ENCODE results near the gene MACROD2.

Gene MACROD2

DNA sequence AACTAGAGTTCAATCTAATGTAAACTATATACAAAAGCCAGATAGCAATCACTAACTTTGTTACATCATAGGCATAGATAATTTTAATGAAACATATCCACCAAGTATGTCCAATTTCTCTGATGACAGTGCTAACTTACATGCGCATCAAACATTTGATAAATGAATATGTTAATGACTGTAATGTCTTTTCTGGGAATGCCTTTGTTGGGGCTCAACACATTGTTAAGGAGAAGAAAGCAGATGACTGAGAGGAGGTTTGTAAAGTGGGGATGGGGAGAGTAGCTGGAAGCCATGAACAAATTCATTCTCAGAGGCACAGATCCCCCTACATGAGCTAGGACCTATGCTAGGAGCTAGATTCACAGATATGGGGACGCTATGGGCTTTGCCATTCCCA, 1627.9 kb downstream of the MACROD2 start:
- no peak for DNase-seq

DNA sequence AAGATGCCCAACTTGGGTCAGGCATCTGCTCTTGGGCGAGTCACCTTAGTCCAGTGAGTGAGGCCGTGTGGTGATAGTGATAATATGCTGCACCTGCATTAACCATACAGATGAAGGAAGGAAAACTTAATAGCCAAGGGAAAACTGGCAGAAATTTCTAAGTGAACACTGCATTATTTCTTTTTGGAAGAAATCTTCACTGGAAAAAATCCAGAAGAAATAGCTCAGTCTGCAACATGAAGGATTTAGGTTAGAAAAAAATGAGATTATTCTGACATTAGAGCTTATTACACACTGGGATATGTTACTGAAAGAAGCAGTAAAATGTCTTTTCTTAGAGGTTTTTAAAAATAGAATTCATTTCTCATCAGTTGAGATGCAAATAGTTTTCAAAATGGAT, 1630.7 kb downstream of the MACROD2 start:
- no peak for DNase-seq

DNA sequence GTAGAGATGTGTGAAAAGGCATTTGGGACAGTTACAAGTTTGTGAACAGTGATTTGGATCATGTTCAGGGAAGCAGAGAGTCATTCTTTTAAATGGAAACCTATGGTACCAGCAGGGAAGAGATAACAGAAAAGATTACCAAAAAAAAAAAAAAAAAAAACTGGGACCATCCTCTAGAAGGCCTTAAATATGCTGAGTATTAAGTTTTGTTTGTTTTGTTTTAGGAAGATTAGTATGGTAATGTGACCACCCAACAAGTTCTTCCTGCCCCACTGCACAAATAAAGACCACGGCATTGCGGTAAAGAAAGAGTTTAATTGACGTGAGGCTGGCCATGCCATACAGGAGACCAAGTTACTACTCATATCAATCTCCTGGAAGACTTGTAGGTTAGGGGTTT, 1631.8 kb downstream of the MACROD2 start:
- no peak for DNase-seq

DNA sequence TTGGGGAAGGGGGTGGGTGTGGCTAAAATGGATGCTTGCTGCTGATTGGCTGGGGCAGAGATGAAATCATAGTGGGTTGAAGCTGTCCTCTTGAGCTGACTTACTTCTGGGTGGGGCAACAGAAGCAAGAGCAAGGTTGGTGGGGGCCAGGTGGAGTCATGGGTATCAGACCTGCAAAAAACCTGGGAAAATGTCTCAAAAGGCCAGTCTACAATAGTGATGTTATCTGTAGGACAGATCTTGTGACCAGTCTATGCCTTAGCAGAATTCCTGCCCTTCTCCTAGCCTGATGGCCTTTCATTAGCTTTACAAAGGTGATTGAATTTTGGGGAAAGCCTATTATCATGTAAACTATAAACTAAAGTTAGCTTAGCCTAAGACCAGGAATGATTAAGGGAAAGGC, 1632.2 kb downstream of the MACROD2 start:
- DNase-seq: no peak

DNA sequence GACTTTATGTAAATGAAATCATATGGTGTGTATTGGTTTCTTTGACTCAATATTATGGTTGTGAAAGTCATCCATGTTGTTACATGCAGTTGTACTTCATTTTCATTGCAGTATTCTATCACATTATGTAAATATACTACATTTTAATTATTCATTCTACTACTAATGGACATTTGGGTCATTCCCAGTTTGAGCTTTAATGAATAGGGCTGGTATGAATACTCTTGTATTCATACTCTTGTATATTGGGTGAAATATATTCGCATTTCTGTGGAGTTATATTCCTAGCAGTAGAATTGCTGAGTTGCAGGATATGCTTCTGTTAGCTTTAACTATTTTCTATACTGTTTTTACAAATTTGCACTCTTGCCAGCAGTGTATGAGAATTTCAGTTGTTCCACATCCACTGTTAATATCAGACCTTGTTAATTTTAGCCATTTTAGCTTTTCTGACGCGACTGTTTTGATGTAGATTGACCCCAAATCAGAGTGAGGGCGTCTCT, 1633.6 kb downstream of the MACROD2 start:
- no peak for DNase-seq

DNA sequence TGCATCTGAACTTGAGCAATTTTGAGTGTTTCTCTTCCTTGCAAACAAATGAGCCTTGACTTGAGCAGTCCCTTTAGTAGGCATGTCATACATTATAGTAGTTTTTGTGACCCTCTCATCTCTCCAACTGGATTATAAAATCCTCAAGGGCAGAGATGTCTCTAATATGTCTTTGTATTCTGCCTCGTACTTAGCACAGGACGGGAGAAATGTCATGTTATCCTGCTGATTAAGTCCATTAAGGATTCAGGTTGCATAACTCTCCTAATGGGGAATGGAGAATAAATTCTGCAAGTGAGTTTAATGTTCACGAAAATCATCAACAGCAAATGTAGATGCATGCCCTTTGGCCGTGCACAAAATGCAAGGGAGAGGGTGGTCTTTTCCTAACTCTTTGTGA, 1635.0 kb downstream of the MACROD2 start:
- DNase-seq: no peak

DNA sequence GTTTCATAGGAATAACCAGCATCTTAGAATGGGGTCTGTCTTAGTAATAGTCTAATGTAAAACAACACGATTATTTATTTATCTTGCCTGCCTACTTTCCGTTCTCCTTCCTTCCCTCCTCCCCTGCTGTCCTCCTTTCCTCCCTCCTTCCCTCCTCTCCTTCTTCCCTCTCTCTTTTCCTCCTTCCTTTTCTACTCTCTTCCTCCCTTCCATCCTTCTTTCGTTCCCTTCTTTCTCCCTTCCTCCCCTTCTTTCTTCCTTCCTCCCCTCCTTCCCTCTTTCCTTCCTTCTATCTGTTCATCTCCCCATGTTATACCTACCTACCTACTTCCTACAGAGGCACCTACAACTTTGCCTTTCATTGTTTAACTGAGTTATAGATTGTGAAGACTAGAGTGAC, 1637.4 kb downstream of the MACROD2 start:
- DNase-seq: no peak

DNA sequence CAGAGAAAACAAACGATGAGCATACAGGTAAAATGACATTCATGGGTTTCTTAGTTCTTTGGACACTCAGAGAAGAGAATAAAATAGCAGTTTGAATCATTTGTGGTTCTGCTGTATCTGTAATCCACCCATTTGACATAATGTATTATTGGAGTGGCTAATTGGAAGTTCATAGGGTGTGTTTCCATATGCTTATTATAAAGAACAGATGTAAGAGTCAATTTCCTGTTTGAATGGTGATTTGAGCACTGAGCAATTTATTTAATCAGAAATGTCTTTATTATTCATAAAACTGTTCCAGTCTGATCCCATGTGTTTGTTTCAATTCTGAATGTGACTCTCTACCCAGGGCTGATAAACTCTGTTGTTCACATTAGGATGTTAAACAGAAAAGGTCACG, 1638.8 kb downstream of the MACROD2 start:
- DNase-seq: no peak

DNA sequence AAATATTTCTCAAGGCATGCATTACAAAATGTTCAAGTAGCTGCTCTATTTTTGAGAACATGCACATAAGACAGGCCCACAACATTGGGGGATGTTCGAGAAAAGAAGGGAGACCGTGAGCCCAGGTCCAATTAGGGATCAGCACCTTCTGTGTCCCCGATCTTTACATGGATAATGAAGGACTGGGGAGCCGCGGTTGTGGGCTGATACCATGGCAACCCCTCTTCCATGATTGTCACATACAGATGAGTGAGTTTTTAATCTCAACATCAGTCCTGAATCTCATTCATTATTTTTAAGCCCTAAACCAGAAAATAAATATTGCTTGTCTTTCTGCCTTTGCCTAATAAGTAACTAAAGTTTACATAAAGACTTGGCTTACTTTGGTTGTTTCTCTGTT, 1642.2 kb downstream of the MACROD2 start:
- DNase-seq: no peak

DNA sequence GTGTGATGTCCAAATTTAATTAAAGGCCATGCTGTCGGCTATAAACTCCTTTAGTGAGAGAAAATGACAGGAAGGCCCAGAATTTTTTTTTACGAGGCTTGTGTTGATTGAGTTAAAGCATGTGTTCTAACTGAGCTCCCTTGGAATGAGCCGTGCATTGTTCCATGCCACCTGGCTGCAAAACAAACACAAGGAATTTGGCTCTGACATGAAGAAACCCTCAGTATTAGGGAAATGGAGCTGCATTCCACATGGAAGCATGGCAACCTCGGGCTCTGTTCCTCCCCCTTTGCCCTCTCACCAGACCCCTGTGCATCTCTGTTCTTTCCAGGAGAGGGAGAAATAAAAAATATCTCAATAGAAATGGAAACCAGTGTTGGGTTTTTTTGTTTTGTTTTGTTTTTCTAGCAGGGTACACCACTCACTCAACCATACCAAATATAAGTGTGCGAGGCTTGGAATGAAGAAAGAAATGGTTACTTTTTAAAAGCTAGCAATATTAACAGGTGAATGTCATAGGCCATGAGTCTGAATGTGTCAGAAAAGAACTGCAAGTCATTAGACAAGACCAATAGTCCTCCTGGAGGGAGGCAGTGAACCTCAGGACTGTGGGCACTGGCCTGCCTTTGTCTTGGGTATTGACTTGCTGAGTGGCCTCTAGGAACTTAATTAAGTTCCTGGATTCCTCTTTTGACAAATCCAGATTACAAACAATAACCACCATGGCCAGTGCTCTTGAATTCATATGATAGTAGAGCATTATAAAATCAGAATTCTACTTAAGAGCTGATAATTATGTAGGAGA, 1642.8 kb downstream of the MACROD2 start:
- peak; percentile 8 for DNase-seq

DNA sequence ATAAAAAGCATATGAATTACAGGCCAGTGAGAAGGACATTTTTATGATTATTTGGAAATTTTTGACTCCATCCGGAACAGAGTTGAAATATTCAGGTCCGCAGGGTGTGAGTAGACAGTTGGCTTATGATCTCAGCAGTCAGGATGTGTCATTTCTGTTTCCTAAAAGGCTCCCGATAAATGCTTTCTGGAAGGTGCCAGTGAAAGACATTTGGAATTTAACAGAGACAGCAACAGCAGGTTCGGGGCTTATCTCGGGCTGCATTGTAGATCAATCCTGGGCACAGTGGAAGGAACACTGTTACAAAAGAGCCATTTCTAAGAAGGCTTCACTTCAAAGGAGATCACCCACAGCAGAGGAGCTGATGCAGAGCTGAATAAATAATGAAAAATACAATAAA, 1643.5 kb downstream of the MACROD2 start:
- no peak for DNase-seq

DNA sequence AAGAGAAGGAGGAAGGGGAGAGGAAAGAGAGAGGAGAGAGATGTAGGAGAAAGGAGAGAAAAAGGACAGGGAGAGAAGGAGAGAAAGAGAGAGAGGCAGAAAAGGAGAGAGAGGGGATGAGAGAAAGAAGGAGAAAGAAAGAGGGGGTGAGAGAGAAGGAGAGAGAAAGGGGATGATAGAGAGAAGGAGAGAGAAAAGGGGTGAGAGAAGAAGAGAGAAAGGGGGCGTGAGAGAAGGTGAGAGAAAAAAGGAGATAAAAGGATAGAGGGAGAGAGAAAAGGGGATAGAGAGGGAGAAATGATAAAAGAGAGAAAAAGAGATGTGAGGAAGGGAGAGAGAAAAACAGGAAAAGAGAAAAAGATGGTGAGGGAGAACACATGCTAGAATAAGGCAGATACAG, 1644.5 kb downstream of the MACROD2 start:
- DNase-seq: no peak

DNA sequence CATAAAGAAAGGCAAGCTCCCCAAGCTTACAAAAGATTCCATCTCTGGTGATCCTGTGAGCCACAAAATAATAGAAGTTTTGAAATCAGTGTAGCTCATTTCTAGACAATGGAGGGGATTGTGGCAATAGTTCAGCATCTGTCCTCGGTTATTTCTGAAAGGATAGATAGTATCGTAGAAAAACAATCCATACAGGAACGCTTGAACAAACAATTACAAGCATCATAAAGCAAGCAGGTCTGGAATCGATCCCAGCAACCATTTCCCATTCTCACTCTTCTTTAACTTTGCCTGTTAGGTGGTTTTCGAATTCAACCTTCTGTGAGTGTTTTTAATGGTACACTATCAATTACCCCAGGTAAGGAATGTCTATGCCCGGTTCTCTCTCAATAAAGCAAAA, 1646.8 kb downstream of the MACROD2 start:
- no peak for DNase-seq

DNA sequence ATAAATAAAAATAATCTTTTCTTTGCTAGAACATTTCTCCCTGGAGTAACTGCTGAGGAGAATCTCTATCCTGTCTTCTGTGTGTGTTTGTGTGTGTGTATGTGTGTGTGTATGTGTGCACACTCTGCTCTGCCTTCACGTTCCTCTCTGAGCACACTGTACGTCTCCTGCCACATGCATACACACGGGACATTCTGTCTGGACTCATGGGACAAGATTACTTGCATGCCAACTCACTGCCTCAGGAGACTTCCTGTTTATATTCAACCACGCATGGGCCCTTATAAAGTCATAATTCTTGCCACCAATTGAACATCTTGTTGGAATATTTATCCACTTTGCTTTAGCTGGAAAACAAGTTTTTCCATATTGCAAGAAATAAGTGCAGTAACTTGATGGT, 1647.4 kb downstream of the MACROD2 start:
- DNase-seq: no peak

DNA sequence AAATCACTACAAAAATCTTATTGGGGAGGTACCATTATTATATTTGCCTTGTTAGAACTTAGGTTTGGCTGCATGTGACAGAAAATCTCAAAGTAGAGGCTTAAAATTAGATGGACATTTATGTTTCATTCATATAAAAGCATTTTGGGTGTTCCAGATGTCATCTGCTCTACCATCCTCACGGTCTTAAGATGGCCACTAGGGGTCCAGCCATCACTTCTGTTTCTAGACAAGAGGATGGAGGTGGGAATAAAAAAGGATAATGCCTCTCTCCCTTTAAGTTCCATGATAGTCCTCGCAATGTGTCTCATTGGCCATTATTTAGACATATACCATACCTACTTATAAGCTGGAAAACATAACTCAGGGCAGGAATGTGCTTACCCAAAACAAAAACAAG, 1648.4 kb downstream of the MACROD2 start:
- DNase-seq: no peak

DNA sequence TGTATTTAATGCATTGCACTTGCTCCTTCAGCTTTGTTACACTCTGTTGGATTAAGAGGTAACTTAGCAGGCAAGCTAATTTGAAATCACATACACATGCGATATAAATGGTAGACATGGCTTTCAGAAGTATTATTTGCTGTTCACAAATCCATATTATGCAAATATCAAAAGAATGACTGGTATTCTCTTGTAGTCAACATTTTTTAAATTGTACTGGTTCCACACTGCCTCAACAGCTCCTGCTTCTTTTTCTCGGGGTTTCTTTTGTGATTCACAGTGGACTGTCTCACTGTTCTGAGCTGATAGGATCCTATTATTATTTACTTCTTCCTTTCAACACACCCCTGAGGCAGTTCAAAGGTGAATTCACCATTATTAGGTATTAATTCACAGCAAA, 1650.5 kb downstream of the MACROD2 start:
- DNase-seq: no peak

DNA sequence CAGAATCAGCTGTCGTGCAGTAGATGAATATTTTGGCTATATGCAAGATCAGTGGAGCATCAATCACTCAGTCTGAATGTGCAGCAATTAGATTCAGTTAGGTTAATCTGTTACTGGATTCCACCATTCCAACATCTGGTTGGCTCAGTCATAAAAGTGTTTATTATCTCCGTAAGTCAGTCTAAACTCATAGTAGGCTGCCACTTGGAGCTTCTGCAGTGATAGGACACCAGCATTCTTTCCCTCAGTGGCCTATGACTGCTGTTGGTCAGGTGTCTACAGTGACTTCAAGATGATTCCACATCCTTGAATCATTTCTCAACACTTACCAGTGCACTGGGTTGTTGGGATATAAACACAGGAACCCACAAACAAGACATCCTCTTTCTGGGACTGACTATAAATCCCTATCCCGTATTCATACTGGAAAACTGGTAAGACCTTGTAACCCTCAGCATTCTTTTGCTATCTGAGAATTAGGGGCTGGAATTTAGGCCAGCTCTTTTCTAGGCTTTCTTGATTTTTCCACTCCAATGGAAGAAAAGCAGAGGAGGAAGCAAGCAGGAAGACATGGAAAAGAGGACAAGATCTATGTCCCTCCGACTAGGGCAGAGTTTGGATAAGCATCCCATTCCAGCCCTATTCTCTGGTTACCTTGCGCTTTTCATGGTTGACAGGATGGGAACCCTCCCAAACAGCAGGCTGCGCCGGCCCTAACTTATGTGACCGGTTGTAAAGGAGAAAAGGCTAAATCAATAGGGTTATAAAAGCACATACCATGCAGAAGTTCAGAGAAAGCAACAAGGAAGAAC, 1658.3 kb downstream of the MACROD2 start:
- DNase-seq: no peak

DNA sequence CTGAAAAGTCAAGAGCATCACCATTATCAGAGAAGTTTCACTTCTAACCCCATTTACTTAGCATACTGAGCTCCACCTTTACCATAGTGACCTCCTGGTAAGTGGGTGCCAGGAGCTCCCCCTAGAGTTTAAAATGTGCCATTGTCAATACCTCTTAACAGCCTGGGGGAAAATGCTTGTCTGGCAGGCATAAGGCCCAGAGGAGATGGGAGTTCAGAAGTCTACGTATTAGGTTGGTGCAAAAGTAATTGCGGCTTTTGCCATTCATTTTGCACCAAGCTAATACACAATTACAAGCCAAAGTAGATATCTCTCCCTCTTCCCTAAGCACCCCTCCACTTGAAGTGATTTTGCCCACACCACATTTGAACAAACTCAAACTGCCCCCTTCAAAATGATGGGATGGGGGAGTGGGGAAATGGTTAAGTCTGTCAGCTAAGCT, 1658.9 kb downstream of the MACROD2 start:
- DNase-seq: peak; percentile 8

DNA sequence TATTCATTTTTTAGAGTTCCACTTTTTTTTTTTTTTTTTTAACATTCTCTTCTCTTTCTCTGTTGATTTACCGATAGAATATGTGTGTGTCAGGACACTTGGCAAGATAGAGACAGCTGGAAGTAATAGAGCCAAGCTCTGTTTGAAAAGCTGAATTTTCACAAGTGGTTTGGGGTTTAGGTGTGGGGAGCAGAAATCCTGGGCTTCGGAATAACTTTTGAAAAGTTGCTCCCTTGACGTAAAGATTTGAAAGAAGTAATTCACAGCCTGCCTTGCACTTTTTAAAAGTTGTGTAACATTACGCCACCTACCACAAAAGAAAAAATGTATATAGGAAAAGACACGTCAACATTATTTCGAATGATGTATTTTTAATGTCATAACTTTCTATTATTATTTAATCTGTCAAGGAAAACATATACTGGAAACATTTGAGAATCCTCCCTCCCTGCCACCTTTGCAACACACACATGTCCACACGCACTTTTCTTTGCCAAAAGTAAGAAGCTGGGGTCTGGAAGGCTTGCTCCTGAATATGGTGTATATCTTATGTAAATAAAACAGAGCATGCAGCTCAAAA, 1660.1 kb downstream of the MACROD2 start:
- no peak for DNase-seq

DNA sequence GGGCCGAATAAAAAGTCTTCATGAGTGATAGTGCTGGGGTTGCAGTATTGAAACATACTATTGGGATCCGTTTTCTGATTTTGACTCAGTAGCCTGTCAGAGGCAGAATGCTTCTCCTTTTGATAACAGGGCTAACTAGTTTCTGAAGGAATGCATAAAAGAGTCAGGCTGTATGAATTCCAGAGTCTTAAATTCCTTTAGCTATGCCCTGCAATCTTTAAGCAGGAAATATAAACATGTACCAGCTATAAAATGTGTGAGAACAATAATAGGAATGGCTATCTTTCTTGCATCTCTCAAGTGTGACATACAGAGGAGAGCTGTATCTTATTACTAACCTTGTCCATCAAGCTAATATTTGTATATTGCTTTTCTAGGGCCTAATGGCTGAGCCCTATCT, 1660.8 kb downstream of the MACROD2 start:
- no peak for DNase-seq

DNA sequence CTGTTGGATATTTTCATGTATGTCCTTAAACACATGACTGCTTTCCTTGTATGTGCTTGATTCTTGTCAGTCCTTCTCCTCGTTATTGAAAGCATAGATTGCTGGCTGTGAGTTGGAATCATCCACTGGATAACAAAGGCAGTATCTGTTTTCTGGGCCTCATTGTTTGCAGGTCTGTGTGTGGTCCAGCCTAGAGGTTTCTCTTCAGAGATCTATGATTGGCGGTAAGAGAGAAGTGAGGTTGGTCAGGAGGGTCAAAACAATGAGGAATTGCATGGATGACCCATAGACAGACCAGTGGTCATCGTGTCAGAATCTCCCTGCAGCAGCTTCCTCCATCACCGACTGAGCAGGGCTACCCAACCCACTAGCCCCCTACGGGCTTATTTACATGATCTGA, 1663.0 kb downstream of the MACROD2 start:
- no peak for DNase-seq

DNA sequence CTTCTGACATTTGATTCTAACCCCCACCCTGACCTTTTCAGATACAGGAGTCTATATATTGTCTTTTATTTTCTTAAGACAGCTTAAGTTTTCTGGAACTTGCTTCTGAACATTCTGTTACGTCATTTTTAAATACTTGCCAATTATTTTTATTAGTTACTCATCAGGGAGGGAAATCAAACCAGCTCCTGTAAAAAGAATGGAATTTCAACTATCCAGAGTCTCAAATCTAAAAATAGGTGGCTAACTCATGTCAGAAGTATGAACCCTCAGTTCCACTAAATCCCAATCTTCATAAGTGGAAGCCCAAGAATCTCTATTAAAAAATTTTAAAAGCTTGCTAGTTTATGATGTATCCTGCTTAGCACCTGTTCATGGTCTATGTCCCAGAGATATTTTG, 1677.9 kb downstream of the MACROD2 start:
- no peak for DNase-seq

DNA sequence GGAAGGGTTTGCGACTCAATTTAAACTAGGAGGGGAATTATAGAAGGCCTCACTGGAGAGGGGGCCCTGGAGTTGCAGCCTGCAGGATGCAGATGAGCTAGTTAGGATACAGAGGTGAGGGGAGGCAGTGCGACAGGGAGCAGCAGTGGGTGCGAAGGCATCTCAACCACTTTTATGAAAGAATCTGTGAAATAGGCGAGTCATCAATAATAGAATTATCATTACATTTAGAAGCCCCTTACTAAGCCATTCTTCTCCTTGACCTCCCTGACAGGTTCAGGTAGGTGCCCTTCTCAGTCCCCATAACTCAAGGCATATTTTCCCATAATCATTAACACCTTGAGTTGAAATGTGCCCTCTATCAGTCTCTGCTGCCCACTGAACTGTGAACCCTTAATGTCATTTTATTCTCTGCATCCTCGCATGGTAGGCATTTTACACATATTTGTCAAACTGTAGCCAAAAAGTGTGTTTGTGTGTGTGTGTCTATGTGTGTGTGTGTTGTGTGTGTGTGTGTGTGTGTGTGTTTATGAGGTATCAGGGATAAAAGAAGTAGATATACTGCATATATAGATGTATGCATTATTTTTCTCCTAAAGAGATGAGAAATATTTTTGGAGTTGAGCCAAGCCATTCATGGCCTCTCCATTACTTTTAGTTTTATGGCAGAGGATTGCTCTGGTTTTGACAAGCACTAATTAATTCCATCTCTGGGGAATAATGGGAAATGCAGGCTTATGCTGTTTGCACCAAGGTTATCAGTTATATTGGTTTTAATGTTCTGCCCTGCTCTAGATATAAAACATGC, 1679.1 kb downstream of the MACROD2 start:
- no peak for DNase-seq

All from SHP77 treated with DMSO at 0.1 percent for 48 hours (cell line).